HUES64 (cell line): Measurements from ENCODE around the gene MACF1.

Source experiments
- H3K27ac ChIP-seq: 2 replicates; pipeline ENCODE4 v1.7.0; 2013; ENCODE audit warnings: low read depth, low read length, inconsistent platforms
- H3K27me3 ChIP-seq: 2 replicates; pipeline ENCODE4 v1.6.1; 2013; ENCODE audit warnings: mild to moderate bottlenecking, low read length; ENCODE audit not compliant: insufficient read depth
- H3K36me3 ChIP-seq: 2 replicates; pipeline ENCODE4 v1.6.1; 2013; ENCODE audit warnings: mild to moderate bottlenecking, low read length; ENCODE audit not compliant: insufficient read depth
- H3K4me1 ChIP-seq: 2 replicates; pipeline ENCODE4 v1.6.1; 2013; ENCODE audit warnings: mild to moderate bottlenecking, low read length, moderate library complexity; ENCODE audit not compliant: insufficient read depth
- H3K4me3 ChIP-seq: 2 replicates; pipeline ENCODE4 v1.5.1; 2013; ENCODE audit warnings: mild to moderate bottlenecking, low read length, moderate library complexity
- H3K9ac ChIP-seq: 2 replicates; pipeline ENCODE4 v1.6.1; 2013; ENCODE audit warnings: mild to moderate bottlenecking, low read depth, low read length
- H3K9me3 ChIP-seq: 2 replicates; pipeline ENCODE4 v1.6.1; 2013; ENCODE audit warnings: low read depth, low read length; ENCODE audit not compliant: insufficient read depth
- WGBS: fragments of 150-250, 120-280 bp; methylation state at CpG from one replicate; pipeline ENCODE4 v1.1.7; 2013; ENCODE audit warnings: missing lambda C conversion rate; 5-methylcytosine and 5-hydroxymethylcytosine counted together

MACF1 gene

DNA sequence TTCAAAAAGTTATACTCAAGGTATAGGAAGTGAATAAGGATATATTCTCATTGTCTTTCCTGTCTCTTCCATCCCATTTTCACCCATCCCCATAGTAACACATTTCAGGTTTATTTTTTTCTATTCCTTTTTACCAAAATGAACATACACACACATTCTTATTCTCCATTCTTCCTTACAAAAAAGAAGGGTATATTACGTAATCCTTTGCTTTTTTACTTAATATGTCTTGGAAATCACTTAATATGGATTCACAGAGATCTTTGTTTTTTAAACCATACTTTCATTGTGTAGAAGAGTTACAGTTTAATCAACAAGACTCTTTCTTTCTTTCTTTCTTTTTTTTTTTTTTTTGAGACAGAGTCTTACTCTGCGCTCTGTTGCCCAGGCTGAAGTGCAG is 158.8 kb downstream of the MACF1 start:
- H3K4me3 ChIP-seq = no peak overlapping the region
- H3K36me3 ChIP-seq = peaks cover 83% of the 10 kb centered on the region
- H3K9me3 ChIP-seq = no peaks in the 10 kb centered on the region
- H3K4me1 ChIP-seq = no peaks in the 10 kb centered on the region
- no peaks in the 10 kb centered on the region for H3K27me3 ChIP-seq
- no peak overlapping the region for H3K27ac ChIP-seq
- 94% methylated on average over 1 of the region's 2 CpGs for WGBS
- no peak overlapping the region for H3K9ac ChIP-seq

DNA sequence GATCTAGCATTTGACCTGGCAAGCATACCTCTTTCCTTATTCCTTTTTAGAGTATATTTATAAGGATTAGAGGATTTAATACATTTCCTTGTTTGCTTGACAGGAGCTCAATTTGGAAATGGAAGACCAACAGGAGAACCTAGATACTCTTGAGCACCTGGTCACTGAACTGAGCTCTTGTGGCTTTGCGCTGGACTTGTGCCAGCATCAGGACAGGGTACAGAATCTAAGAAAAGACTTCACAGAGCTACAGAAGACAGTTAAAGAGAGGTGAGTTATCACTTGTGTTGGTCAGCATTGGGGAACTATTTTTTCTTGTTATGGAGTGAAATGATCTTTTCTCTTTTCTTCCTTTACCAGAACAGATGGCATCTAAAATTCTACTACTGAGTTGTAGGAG is 163.6 kb downstream of the MACF1 start:
- H3K36me3 ChIP-seq = peaks cover 84% of the 10 kb centered on the region
- no peak overlapping the region for H3K9ac ChIP-seq
- no peak overlapping the region for H3K4me3 ChIP-seq
- H3K9me3 ChIP-seq = no peaks in the 10 kb centered on the region
- no peak overlapping the region for H3K27ac ChIP-seq
- H3K27me3 ChIP-seq = no peaks in the 10 kb centered on the region
- H3K4me1 ChIP-seq = no peaks in the 10 kb centered on the region
- 93% methylated on average over 1 of the region's 1 CpG for WGBS

DNA sequence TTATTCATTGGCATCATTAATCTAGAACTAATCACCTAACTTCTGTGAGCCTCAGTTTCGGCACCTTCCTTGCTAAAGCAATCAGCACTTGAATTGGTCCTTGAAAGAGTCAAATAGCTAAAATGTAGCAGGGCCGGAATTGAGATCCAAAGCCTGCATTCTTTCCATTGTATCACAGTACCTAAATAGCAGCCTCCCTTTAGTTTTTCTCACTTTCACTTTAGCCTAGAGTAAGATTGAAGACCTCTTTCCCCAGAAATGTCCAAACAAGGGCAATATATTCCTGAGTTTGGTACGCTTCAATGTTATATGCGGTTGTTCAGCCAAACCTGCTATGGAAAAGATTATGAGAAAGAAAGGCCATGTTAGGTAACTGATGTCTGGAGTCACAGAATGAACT is 165.1 kb downstream of the MACF1 start:
- peaks cover 83% of the 10 kb centered on the region for H3K36me3 ChIP-seq
- no peak overlapping the region for H3K27ac ChIP-seq

DNA sequence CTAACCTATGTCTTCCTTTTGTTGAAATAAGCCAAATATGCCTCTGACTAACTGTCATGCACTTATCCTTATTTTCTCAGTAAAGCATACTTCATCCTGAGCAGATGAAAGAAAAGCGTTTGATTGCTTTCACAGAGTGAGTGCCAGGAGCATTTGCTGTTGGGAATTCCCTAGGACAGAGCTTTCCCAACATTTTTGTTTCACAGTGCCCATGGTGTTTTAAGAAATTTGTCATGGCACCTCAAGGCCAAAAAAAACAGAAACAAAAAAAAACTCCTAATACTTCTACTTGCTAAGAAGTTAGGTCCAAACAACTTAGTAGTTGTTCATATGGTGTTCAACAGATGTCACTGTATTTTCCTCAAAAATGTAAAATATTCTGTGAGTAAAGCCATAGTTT is 166.1 kb downstream of the MACF1 start:
- Histone ChIP-seq H3K27me3 (no peaks in the 10 kb centered on the region), H3K27ac (no peak overlapping the region), H3K9me3 (no peaks in the 10 kb centered on the region), H3K4me3 (no peak overlapping the region), H3K4me1 (no peaks in the 10 kb centered on the region), H3K36me3 (peaks cover 83% of the 10 kb centered on the region), H3K9ac (no peak overlapping the region)
- WGBS = 94% methylated on average over 1 of the region's 1 CpG

More for the DNA sequence above, 165.1 kb downstream of the MACF1 start:
- Histone ChIP-seq H3K9ac (no peak overlapping the region), H3K9me3 (no peaks in the 10 kb centered on the region), H3K4me1 (no peaks in the 10 kb centered on the region), H3K4me3 (no peak overlapping the region), H3K27me3 (no peaks in the 10 kb centered on the region)
- WGBS = over 99% methylated on average over 4 of the region's 4 CpGs

DNA sequence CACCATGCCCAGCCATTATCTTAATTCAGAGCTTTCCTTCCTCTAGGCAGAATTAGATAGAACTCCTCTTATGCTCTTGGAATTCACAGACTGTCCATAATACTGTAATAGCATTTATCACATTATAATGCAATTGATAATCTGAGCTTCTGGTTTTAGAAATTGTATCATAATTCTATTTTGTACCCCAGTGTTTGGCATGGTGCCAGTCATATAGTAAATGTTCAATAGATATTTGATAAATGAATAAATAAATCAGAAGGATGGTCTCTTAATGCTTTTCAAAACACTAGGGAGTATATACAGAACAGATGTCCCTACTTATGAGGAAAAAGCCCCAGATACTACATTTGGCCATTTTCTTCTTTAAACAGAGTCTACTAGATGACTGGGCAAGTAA is 167.6 kb downstream of the MACF1 start:
- Histone ChIP-seq H3K4me3 (no peak overlapping the region), H3K9ac (no peak overlapping the region), H3K27me3 (no peaks in the 10 kb centered on the region), H3K4me1 (no peaks in the 10 kb centered on the region), H3K27ac (no peak overlapping the region), H3K36me3 (peaks cover 86% of the 10 kb centered on the region), H3K9me3 (no peaks in the 10 kb centered on the region)

DNA sequence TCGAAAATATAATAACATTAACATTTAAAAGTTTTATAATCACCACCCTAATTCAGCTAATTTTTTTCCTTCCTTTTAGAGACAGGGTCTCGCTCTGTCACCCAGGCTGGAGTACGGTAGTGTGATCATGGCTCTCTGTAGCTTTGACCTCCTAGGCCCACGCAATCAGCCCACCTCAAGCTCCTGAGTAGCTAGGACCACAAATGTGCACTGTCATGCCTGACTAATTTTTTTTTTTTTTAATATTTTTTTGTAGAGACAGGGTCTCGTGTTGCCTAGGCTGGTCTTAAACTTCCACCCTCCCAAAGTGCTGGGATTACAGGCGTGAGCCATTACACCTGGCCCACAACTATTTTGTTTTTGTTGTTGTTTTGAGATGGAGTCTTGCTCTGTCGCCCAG is 172.2 kb downstream of the MACF1 start:
- 98% methylated on average over 6 of the region's 7 CpGs for WGBS
- H3K36me3 ChIP-seq = peaks cover 77% of the 10 kb centered on the region

DNA sequence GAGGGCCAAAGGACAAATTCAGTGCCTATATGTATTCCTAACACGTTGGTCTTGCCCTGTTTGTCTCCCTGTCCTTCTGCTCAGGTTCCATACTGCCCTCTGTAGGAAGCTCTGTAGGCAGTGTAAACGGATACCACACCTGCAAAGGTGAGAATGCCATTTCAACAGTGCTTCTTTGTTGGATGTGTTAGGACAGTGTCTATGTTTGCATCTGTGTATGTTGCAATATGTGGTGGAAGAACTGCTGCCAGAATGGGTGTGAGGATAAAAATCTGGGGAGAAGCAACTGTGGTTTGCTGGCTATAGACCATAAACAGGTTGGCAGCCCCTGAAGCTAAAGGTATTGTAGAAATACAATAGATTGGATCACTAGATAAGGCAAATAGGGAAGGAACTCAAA is 173.9 kb downstream of the MACF1 start:
- no peak overlapping the region for H3K27ac ChIP-seq
- no peaks in the 10 kb centered on the region for H3K27me3 ChIP-seq
- H3K9ac ChIP-seq = no peak overlapping the region
- H3K36me3 ChIP-seq = peaks cover 79% of the 10 kb centered on the region
- H3K4me3 ChIP-seq = no peak overlapping the region
- no peaks in the 10 kb centered on the region for H3K4me1 ChIP-seq
- 41% methylated on average over 2 of the region's 2 CpGs for WGBS
- no peaks in the 10 kb centered on the region for H3K9me3 ChIP-seq

More for the DNA sequence above, 172.2 kb downstream of the MACF1 start:
- Histone ChIP-seq H3K4me3 (no peak overlapping the region), H3K27me3 (no peaks in the 10 kb centered on the region), H3K9ac (no peak overlapping the region), H3K4me1 (no peaks in the 10 kb centered on the region), H3K9me3 (no peaks in the 10 kb centered on the region), H3K27ac (no peak overlapping the region)

DNA sequence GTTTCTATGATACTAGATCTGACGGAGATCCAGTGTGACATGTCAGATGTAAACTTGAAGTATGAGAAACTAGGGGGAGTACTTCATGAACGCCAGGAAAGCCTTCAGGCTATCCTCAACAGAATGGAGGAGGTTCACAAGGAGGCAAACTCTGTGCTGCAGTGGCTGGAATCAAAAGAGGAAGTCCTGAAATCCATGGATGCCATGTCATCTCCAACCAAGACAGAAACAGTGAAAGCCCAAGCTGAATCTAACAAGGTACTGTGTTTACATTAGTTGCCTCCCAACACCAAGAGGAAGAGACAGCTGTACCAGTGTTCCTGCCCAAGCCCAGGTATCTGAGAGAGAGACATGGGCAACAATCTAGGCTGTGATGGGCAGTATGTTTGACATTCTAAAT is 174.7 kb downstream of the MACF1 start:
- H3K4me1 ChIP-seq = no peaks in the 10 kb centered on the region
- H3K27me3 ChIP-seq = no peaks in the 10 kb centered on the region
- WGBS = 93% methylated on average over 2 of the region's 2 CpGs
- H3K36me3 ChIP-seq = peaks cover 82% of the 10 kb centered on the region
- H3K9ac ChIP-seq = no peak overlapping the region
- H3K4me3 ChIP-seq = no peak overlapping the region
- no peaks in the 10 kb centered on the region for H3K9me3 ChIP-seq
- no peak overlapping the region for H3K27ac ChIP-seq

DNA sequence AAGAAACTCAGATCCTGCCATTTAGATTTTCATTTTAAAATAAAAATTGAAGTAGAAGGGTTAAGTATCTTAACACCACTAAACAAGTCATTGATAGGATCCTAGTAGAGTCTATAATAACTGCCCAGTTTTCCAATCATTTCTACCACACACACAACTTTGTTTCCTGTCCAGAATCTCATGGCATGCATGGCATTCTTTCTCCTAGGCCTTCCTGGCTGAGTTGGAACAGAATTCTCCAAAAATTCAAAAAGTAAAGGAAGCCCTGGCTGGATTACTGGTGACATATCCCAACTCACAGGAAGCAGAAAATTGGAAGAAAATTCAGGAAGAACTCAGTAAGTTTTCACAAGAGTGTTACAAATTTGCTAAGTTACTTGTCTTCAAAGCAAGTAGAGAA is 175.5 kb downstream of the MACF1 start:
- no peak overlapping the region for H3K27ac ChIP-seq
- no peaks in the 10 kb centered on the region for H3K27me3 ChIP-seq
- no peaks in the 10 kb centered on the region for H3K9me3 ChIP-seq
- no peaks in the 10 kb centered on the region for H3K4me1 ChIP-seq
- no peak overlapping the region for H3K4me3 ChIP-seq
- peaks cover 85% of the 10 kb centered on the region for H3K36me3 ChIP-seq
- H3K9ac ChIP-seq = no peak overlapping the region

DNA sequence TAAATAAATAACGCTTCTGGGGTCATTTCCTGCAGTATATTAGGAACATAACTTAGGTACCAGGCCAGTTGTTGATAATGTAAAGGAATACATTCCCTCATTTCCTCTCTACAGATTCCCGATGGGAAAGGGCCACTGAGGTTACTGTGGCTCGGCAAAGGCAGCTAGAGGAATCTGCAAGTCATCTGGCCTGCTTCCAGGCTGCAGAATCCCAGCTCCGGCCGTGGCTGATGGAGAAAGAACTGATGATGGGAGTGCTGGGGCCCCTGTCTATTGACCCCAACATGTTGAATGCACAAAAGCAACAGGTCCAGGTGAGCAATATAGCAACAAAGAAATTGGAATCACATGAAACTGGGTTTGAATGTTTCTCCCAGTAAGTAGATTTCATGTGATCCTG is 177.3 kb downstream of the MACF1 start:
- Histone ChIP-seq H3K4me3 (no peak overlapping the region), H3K4me1 (no peaks in the 10 kb centered on the region), H3K9ac (no peak overlapping the region), H3K9me3 (no peaks in the 10 kb centered on the region), H3K27ac (no peak overlapping the region), H3K27me3 (no peaks in the 10 kb centered on the region), H3K36me3 (peaks cover 87% of the 10 kb centered on the region)
- 98% methylated on average over 5 of the region's 5 CpGs for WGBS

DNA sequence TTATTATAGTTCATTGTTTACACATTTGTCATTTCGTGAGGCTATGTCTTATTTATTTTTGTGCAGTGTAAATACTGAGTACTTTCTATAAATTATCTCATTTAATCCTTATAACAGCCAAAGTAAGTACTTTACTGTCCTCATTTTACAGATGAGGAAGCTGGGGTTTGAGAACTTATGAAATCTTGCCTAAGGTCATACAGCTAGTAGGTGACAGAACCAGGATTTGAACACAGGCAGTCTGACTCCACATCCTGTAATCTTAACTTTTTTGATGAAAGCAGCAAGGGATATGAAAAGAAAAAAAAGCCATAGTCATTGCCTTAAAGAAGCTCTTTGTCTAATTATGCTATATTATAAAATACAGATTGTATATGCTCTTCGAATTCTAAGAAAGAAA is 179.8 kb downstream of the MACF1 start:
- Histone ChIP-seq H3K9me3 (no peaks in the 10 kb centered on the region), H3K36me3 (peaks cover 94% of the 10 kb centered on the region), H3K27ac (no peak overlapping the region), H3K27me3 (no peaks in the 10 kb centered on the region), H3K4me3 (no peak overlapping the region), H3K4me1 (no peaks in the 10 kb centered on the region), H3K9ac (no peak overlapping the region)
- WGBS = 97% methylated on average over 1 of the region's 2 CpGs
